HL-60/S4 (cell line): ENCODE measurements around the gene CAPN12.

Source experiments
- in situ Hi-C: fragments of 300-500 bp; cut with MboI; formaldehyde crosslinking; loops from 2 replicates; pipeline ENCODE4 v1.14.3; 2022; ENCODE audit warnings: low sequenced_read_pairs

CAPN12 gene

GRCh38 chr19:38697197-38697596, 47.1 kb downstream of the CAPN12 start:
- in situ Hi-C loops: no loop called here

DNA sequence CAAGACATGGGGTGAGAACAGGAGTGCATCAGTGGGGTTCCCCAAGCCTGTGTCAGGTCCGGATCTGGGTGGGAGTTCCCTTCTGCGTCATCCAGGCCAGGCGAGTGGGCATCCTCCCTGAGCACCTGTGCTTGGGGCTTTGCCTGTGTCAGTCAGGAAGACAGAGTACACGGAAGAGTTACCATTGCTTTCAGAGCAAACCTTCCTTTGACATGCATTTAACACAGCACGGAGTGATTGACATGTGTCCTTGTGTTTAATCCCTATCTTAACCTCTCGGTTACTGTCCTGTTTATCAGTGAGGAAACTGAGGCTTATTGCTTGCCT, 47.6 kb downstream of the CAPN12 start:
- in situ Hi-C loops: no loop called here

- in situ Hi-C loops: no loop called here
These were observed 48.2 kb downstream of the CAPN12 start for GRCh38 chr19:38695832-38696728.

- in situ Hi-C loops: no loop called here
These were observed 49.0 kb downstream of the CAPN12 start for GRCh38 chr19:38695317-38695683.

- in situ Hi-C loops: no loop called here
These were observed 50.7 kb downstream of the CAPN12 start for GRCh38 chr19:38693380-38694223.

DNA sequence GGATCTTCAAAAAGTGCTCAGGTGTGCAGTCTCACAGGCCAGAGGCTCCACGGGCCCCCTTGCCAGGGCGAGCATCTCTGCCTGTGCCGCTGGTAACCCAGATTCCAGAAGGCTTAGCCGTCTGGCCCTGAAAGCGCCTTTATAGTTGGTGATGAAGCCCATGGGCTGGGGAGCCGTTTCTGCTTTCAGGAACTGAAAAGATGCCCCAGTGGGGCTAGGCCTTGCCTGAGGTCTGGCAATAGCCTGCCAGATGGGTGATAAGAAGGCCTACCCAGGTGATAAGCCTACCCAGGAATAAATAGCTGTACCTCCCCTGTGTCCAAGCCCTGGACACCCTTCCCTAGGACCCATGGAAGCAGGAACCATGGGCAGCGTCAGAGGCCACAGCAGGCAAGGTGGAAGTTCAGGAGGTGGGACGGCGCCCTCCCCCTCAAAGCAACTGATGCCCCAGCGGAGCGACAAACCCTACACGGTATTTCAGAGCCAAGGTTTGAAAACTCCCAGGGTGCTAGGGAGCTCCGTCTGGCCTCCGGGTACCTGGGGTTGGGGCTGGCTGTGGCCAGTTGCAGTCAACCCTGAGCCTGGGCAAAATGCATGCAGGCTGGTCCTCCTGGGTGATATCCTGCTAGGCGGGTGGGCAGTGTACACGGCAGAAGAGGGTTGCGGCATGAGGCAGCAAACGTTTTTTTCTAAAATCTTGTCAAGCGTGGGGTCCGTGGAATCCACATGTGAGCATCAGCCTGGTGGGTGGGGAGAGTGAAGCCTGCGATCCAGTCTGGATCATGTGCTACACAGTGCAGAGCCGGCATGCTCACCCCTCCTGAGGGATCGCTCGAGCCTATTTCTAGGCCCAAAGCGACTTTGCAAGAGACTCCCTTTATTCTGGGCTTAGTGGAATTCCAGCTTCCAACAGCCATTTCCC, 51.6 kb downstream of the CAPN12 start:
- in situ Hi-C loops: no loop called here

- in situ Hi-C loops: no loop called here
These were observed 52.3 kb downstream of the CAPN12 start for GRCh38 chr19:38691938-38692457.

DNA sequence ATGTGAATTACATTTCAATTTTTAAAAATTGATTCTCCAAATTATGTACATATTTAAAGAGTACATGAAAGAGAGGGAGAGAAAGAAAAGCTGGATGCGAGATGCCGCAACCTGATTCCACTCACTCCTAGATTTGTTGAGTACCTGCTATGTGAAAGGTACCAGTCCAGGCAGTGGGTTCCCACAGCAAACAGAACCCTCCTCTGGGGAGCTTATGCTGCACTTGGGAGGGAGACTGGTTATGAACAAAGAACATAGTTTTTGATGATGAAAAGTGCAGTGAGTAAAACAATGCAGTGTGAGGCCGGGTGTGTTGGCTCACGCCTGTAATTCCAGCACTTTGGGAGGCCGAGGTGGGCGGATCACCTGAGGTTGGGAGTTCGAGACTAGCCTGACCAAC, 53.4 kb downstream of the CAPN12 start:
- in situ Hi-C loops: no loop called here

GRCh38 chr19:38690146-38690545, 54.1 kb downstream of the CAPN12 start:
- in situ Hi-C loops: no loop called here

DNA sequence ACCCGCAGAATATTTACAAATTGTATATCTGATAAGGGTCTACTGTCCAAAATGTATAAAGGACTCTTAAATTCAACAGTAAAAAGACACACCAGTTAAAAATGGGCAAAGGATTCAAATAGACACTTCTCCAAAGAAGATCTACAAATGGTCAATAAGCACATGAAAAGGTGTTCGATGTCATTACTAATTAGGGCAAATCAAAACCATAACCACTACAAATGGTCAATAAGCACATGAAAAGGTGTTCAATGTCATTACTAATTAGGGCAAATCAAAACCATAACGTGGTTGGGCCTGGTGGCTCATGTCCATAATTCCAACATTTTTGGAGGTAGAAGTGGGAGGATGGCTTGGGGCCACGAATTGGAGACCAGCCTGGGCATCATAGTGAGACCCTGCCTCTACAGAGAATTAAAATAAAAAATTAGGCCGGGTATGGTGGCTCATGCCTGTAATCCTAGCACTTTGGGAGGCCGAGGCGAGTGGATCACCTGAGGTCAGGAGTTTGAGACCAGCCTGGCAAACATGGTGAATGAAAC, 56.4 kb downstream of the CAPN12 start:
- in situ Hi-C loops: no loop called here

DNA sequence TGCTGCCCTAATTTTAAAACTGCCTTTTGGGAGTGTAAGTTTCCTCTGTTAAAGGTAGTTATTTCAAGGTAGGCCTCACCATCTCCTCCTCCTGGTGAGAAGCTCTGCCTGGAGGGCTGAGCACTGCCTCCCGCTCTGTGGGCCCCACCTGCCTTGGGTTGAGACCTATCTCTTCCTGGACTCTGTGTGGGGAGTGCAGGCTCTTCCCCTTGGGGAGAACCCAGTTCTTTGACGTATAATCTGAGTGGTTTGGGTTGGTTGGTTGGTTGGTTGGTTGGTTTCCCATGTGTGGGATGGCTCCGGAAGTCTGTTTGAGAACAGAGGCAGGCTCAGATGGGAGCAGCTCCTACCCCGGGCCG, 57.8 kb downstream of the CAPN12 start:
- in situ Hi-C loops: no loop called here

- in situ Hi-C loops: no loop called here
These were observed 58.4 kb downstream of the CAPN12 start for GRCh38 chr19:38685666-38686529.

DNA sequence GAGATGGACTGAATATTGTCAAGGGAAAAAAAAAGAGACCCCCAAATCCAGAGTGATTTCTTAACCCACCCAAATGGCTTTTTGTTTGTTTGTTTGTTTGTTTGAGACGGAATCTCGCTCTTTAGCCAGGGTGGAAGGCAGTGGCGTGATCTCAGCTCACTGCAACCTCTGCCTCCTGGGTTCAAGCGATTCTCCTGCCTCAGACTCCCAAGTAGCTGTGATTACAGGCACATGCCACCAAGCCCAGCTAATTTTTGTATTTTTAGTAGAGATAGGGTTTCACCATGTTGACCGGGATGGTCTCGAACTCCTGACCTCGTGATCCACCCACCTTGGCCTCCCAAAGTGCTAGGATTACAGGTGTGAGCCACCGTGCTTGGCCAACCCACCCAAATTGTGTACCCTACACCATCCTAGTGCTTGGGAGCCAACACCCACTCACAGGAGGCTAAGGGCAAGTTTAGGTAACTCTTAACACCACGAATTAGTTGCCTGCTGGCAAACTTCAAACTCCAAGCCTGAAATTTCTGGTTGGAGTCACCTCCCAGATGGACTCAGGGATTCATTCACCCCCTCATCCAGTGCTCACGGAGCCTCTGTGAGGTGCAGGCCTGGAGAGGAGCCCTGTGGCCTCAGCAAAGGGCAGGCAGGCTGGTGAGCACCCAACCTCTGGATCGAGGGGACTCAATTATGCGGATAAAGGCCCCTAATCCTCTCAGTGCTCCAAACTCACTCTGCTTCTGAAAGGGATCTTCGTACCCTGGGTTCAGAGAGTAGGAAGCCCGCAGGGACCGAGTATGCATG, 59.2 kb downstream of the CAPN12 start:
- in situ Hi-C loops: no loop called here

- in situ Hi-C loops: no loop called here
These were observed 60.0 kb downstream of the CAPN12 start for GRCh38 chr19:38684078-38684861.

DNA sequence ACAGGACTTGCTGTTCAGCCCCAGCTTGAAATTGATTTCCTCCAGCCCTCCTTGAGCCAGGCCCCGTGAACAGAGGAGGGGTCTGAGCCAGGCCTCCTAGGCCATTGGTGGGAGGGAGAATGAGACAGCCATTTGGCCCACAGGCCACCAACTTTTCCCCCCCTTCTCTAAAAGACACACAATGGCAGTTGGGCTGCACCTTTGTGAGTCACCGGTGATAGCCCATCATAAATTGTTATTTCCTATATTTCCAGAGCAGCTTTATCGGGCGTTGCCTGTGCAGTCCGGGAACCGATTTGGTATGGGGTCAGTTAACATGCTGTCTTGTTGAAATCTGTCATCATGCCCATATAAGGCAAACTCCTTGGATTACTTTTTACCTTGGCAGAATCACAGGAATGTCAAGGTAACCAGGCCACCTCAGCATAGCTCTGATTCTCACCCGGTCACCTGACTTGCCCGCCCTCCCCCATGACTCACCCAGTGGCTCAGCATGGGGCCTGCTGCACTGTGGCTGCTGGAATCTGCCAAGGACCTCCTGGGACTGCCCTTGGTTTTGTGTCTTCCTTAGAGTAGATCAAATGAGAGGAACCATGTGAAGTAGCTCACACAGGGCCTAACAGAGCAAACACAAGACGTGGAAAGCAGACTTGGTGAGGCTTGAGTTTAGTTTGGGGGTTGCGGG, 60.7 kb downstream of the CAPN12 start:
- in situ Hi-C loops: no loop called here

DNA sequence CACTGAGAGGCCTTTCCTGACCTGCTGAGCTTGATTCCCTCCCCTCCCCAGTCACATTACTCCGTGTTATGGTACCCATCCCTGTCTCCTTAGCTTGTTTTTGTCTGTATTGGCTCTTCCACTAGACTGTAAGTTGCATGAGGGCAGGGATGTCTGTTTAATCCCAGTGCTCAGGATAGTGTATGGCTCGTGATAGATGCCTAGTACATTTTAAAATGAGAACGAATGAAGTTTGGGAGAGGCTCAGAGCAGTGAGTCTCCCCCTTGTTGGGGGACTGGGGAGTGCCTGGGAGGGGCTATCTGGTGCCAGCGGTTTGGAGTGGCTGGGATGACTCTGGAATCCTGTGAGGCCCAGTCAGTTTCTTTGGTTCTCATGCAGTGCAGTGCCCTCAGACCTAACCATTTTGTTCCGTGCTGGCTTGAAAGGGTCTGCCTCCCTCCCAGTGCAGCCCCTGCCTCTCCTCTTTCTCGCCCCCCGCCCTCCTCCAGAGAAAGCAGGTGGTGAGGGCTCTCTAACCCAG, 61.3 kb downstream of the CAPN12 start:
- in situ Hi-C loops: no loop called here

- in situ Hi-C loops: no loop called here
These were observed 61.9 kb downstream of the CAPN12 start for GRCh38 chr19:38682195-38682867.
